Renal pelvis (tissue), 4 donors: Measurements from ENCODE around the gene EEF1AKMT4. TPM values are rescaled to one million over a fixed set of nuclear protein-coding genes. Genes with fewer than 3 reads are reported as not detected.
"Not testable (repeated sequence)": the region's sequence is repeated elsewhere in the genome, so short reads cannot be mapped to it uniquely, and the experiment has no call there.

Experiments
- DNase-seq: peaks from one replicate; pipeline ENCODE4 v3.0.0-alpha.2; 2013
- polyA plus RNA-seq, 3 donors: library from polyadenylated mRNA; unstranded; fragments of 120-200 nt; gene quantifications; one replicate each; pipeline ENCODE4 v1.2.1, GENCODE V29; 2013; ENCODE audit not compliant: insufficient read length in 3 of 3

Gene EEF1AKMT4
- polyA plus RNA-seq, 3 donors = 3.1 to 3.3 (median 3.2) TPM

DNA sequence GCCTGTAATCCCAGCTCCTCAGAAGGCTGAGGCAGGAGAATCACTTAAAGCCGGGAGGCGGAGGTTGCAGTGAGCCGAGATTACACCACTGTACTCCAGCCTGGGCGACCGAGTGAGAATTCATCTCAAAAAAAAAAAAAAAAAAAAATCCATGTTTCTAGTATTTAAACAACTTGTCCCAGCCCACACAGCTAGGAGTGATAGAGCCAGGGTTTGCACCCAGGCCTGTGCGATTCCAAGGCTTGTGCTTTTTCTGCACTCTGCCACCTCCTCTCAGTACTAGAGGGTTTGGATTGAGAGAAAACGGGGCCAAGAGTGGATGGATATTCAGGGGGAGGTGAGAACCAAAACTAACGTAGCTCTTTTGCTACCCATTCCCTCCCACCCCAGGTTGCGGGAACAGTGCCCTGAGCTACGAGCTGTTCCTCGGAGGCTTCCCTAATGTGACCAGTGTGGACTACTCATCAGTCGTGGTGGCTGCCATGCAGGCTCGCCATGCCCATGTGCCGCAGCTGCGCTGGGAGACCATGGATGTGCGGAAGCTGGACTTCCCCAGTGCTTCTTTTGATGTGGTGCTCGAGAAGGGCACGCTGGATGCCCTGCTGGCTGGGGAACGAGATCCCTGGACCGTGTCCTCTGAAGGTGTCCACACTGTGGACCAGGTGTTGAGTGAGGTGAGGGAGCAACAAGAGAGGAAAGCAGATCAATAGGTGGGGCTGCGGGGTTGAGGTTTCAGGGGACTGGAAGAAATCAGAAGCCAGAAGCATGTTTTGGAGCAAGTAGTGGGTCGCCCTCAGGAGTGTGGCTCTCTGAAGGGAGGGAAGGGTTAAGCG, 7.8 kb downstream of the EEF1AKMT4 start:
- no peak for DNase-seq

DNA sequence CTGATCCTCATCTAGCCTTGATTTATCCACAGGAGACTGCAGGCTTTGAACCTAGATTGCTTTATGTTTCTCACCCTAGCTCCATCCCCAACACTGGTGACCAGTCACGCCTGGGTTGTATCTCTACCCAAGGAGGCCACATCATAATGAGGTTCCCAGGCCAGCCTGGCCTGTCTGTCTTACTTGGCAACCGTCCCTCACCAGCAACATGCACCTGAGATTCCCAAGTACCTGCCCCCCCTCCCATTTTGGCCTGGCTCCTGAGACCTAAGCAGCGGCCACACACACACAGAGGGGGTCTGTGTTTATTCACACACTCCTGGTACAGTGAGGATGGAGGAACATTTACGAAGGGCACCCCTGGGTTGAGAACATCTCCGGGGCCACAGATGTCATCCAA, 9.5 kb downstream of the EEF1AKMT4 start:
- DNase-seq = no peak

DNA sequence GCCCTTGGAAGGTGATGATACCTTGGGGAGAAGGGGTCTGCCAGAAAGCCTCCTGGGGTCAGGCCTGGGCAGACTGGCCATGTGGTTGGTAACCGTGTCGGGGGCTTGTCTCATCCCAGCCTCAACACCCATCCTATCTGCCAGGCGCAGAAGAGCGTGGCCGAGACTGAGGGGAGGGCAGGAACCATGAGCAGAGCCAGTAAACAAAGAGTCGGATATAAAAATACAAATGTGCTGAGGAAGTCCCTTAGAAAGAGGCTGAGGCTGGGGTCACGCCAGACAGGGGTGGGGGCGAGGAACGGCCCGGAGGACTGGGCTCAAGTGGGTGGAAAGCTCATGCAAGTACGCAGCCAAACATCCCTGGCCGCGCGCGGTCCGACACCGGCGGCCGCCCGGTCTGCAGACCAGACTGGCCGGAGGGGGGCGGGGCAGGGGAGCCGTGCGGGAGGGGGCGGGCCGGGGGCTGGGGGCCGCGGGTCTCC, 10.0 kb downstream of the EEF1AKMT4 start:
- no peak for DNase-seq

DNA sequence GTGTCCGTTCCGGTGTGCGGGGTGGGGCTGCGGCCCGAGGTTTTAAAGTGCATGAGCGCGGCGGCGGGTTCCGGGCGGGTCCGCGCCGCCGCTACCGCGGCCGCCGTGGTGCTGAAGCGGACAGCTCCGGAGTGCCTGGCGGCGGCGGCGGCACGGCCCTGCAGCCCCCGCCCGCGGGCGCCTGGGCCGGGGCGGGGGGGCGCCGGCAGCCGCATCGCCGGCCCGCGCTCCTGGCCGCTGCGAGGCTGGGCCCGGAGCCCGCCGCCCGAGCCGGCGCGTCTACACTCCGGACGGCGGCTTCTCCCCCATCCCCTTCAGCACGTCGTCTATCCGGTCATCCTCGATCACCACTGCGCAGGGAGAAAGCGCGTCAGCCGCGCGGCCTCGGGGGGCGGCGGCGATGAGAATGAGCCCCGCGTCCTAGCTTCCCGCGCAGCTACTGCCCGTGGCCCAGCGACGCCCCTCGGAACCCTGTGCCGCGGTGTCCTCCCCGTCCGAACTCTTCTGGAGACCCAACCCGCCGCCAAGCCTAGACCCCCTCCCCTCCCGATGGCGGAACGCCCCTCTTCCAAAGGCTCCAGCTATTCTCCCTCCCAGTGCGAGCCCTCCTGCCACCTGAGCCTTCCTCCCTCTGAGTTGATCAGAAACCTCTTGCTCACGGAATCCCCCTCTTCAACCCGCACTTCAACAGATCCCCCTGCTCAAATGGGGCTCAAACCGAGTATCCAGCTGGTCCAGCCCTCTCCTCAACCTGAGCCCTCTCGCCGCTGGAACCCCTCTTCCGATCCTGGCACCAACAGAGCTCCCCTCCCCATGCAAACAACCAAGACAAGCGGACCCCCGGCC, 10.6 kb downstream of the EEF1AKMT4 start:
- DNase-seq = no peak

DNA sequence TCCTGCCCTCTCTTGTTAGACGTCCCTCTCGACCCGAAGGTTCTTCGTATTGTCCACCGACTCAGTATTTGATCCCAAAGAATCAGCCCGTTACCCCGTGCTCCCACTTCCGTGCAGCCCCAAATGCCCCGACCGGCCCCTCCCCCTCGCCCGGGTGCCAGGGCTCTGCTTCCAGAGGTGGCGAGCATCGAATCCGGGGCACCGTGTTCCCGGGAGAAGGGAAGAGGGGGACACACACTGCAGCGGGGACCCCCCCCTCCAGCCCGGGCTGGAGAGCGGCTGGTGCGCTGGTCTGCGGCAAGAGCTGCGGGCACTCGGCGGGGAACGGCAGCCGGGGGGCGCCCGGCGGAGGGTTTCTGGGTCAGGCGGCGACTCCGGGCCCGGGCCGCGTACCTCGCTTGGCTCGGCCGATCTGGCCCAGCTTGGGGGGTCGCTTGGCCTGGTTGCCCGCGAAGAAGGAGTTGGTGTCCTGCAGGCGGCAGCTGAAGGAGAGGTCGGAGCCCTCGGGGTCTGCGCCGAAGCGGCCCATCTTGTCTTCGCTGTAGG, 11.3 kb downstream of the EEF1AKMT4 start:
- DNase-seq = no peak

DNA sequence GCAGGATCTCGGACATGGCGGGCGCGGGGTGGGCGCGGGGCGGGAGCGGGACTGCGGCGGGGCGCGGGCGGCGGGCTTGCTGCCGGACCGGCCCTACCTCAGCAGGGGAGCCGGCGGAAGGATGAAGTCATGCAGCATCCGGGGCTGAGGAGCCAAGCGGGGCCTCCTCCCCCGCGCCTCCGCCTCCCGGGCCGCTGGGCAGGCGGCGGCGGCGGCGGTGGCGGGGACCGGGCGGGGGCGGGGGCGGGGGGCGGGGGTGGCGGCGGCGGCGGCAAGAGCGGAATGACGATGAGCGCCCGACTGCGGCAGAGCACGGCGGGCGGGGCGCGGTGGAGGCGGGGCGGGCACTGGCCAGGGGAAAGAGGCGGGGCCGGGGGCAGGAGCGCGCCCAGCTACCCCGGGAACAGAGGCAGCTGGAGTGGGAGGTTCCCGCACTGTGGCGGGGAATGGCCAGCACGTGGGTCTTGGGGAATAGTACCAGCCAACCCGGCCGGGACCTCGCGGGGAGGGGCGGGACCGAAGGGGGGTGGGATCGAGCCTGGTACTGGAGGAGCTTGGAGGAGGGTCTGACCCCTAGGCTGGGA, 11.9 kb downstream of the EEF1AKMT4 start, which contains the start of gene CAMK2N2:
CAMK2N2 (minus strand) TSS at position 284 of the 584 bp plus-strand sequence; CDS start at position 16, 268 bp downstream.
- DNase-seq = no peak

DNA sequence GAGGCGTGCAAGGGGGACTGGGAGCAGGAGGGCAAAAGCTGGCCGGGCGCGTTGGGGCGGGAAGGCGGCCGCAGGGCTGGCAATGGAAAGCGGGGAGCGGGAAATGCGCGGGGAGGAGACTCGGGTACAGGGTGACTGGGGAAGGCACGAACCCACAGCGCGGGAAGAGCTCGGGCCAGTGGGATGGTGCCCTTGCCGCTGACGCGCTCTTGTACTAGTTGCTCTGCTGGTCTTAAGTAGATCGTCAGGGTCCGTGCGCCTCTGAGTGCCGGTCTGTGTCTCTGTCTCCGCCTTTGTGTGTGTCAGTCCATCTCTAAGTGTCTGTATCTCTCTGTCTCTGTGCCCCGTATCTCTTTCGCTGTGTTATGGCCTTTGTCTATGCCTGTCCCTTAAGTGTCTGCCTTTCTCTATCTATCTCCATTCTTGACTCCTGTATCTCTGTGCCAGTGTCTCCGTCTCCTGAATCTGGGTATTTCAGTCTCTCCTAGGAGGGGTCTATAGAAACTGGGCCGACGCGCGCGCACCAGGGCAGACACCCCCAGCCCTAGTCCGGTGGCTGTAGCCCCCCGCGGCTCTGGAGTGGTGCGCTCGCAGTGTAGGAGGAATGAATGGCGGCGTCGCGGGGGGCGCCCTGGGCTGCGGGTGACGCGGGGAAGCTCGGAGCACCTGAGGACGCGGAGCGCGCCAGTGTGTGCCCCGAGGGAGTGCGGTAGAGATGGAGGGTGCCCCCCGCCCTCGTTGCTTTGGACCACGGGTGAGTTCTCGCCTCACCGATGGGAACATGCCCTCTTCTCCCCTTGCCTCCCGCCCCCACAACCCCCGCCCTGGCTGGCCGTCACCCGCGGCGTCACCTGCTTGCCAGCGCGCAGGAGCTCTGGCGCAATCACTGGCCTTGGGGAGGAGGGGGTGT, 12.6 kb downstream of the EEF1AKMT4 start:
- DNase-seq = no peak

DNA sequence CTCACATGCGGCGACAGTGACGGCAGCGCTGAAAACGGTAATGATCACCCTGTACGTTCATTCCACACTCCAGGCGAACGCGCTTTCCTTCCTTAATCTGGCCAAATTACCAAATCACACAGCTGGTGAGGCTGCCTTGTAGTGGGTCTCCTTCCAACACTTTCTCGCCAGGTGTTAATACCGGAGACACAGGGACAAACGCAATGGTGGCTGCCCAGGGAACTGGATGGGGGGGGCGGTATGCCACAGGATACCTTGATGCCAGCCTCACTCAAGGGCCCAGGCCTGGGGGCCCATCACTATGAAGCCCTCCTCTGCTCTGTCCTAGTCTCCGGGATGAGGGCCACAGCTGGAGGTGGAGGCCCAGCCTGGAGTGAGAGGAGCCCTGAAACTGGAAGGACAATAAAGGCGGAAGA, 13.3 kb downstream of the EEF1AKMT4 start:
- DNase-seq = no peak

DNA sequence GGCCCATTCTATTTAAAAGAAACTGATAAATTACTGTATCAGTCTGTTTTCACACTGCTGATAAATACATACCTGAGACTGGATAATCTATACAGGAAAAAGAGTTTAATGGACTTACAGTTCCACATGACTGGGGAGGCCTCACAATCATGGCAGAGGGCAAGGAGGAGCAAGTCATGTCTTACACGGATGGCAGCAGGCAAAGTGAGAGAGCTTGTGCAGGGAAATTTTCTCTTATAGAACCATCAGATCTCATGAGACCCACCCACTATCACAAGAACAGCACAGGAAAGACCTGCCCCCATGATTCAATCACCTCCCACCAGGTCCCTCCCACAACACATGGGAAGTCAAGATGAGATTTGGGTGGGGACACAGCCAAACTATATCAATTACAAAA, 17.8 kb downstream of the EEF1AKMT4 start:
- DNase-seq = not testable (repeated sequence)

DNA sequence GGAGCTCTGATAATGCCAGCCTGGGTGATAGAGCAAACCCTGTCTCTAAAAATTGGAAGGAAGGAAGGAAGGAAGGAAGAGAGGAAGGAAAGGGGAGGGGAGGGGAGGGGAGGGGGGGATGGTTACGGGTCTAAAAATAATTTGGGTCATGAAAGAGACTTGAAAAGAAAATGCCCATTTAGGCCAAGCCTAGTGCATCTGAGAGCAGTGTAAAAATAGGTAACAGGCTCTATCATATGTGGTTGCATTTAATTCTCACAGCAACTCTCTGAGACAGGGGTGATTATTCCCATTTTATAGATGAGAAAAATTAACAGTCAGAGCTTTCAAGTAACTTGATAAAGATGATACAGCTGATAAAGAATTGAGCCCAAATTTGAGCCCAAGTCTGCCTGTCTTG, 22.8 kb downstream of the EEF1AKMT4 start:
- no peak for DNase-seq

DNA sequence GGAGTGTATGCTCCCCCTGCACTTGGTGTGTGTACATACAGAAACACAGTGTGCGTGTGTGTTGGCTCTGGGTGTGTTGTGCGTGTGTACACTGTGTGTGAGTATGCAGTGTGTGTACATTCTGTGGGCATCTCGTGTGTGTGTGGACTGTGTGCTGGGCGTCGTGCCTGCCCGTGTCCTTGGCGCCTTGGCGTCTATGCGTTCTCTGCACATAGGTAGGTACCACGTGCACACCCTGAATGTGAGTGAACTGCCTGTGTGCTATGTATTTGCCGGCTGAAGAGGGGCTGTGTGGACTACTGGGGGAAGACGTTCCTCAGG, 25.9 kb downstream of the EEF1AKMT4 start:
- DNase-seq = no peak

DNA sequence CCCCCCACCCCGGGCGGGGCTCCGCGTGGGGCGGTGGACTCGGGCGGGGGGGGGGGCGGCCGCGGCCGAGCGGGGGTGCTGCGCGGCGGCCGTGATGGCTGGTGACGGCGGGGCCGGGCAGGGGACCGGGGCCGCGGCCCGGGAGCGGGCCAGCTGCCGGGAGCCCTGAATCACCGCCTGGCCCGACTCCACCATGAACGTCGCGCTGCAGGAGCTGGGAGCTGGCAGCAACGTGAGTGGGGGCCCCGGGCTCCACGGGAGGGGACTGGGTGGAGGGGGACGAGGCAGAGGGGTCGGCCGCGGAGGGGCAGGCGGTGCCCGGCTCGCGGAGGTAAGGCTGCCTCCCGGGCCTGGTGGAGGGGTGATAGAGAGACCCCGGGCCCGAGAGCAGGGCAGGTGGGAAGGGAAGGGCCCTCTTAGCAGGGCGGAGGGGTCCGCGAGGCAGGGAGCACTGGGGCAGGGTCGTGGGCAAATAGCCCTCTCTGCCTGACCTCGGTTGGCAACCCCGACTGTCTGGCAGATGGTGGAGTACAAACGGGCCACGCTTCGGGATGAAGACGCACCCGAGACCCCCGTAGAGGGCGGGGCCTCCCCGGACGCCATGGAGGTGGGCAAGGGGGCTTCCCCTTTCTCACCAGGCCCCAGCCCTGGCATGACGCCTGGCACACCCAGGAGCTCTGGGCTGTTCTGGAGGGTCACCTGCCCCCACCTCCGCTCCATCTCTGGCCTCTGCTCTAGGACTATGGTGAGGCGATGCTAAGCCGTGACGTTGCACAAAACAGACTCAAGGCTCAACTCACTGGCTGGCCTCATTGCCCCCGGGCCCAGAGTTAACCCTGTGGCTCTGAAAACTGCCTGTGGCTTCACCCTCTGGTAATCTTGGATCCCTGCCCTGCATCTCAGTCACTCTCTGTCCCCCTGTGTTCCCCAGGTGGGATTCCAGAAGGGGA, 26.8 kb downstream of the EEF1AKMT4 start, which contains the start of gene ECE2:
ECE2 (plus strand) TSS at position 62 of the 950 bp plus-strand sequence; CDS start at position 194, 132 bp downstream.
- no peak for DNase-seq

DNA sequence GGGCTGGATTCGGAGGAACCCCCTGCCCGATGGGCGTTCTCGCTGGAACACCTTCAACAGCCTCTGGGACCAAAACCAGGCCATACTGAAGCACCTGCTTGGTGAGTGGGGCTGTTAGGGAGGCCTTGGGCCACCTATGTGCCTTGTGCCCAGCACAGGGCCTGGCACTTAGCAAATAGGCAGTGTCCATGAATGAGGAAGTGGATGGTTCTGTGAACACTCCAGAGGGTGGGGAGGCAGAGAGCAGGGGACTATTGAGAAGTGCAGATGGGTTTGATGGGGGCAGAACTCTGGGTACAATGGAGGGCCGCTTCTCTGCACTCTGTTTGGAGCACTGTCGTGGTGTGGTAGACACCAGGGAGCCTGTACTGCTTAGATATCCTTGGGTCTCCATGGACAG, 27.9 kb downstream of the EEF1AKMT4 start:
- DNase-seq = no peak

DNA sequence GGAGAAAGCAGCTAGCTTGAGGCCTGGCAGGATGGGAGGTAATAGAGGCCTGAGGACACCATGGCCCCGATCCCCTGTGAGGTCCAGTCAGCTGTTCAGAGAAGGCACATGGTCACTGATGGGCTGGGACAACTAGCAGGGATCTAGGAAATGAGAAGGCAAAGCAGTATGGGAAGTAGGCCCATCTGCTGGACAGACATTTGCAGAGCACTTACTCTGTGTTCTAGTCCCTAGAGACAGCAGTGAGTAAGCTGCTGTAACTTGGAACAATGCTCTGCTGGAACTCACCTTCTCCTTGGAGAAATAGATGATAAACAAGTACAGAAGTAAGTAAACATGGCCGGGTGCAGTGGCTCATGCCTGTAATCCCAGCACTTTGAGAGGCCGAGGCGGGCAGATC, 33.5 kb downstream of the EEF1AKMT4 start:
- no peak for DNase-seq

DNA sequence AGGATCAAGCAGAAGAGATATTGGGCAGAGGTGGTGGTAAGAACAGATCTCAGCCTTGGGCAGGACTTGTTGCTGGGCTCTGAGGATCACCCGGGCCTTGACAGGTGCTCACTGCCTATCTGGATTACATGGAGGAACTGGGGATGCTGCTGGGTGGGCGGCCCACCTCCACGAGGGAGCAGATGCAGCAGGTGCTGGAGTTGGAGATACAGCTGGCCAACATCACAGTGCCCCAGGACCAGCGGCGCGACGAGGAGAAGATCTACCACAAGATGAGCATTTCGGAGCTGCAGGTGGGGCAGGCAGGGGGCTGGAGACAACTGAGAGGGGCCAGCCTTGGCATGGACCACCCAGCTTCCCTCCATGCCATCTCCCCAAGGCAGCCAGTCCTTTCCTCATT, 34.2 kb downstream of the EEF1AKMT4 start:
- DNase-seq = no peak

DNA sequence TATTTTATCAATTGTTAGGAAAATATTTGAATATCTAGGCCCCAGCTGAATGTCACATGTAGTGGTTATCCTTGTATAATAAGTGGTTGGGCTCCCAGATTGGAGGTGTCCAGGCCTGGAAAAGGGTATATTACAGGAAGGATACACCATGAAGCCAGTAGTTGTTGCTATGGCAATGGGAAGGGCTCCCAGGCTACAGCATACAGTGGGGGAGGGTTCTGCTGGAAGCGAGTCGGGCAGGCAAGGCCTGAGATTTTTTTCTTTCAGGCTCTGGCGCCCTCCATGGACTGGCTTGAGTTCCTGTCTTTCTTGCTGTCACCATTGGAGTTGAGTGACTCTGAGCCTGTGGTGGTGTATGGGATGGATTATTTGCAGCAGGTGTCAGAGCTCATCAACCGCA, 35.2 kb downstream of the EEF1AKMT4 start:
- DNase-seq = peak; percentile 57

DNA sequence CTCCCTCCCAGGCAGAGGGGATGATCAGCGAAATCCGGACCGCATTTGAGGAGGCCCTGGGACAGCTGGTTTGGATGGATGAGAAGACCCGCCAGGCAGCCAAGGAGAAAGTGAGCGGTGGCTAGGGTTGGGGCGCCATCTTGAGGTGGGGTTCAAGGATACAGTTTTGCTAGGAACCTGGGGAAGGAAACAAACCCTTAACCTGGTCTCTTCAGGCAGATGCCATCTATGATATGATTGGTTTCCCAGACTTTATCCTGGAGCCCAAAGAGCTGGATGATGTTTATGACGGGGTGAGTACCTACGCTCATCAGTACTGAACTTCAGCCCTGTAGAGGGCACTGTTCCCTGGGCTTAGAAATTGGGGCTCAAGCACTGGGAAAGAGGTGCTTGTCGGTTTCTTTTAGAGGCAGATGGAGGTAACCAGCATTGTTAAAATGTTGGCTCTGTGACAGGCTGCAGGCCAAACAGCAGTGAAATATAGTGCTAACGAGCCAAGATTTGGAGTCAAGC, 40.0 kb downstream of the EEF1AKMT4 start:
- no peak for DNase-seq

DNA sequence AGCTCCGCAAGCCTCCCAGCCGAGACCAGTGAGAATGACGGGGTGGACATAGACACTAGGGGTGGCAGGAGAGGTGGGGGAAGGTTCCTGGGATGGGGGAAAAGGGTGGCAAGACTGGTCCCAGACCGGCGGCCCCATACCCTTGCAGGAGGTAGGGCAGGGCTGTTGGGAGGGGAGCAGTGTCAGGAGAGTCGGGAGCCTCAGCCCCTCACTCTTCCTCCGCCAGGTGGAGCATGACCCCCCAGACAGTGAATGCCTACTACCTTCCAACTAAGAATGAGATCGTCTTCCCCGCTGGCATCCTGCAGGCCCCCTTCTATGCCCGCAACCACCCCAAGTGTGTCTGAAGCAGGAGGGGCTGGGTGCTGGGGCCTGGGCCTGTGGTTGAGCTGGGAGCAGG, 40.9 kb downstream of the EEF1AKMT4 start:
- DNase-seq = no peak

DNA sequence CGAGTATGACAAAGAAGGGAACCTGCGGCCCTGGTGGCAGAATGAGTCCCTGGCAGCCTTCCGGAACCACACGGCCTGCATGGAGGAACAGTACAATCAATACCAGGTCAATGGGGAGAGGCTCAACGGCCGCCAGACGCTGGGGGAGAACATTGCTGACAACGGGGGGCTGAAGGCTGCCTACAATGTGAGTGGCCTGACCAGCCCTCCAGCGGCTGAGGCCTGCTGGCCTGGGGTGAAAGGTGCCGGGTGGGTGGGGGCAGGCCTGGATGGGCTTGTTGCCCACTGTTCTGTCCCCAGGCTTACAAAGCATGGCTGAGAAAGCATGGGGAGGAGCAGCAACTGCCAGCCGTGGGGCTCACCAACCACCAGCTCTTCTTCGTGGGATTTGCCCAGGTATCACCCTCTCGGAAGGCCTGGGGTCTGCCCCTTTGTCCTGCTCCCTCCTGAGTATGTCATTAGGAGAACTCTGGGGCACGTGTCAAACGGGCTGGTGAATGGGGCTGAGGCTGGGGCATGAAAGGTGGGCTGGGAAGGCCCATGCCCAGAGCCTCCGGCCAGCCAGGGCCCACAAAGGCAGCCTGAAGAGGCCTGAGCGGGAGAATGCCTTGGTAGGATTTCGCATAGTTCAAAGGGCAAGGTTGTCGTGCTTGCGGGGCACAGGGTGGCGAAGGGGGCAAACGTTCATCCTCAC, 41.7 kb downstream of the EEF1AKMT4 start:
- no peak for DNase-seq
